GM18951 (cell line): ENCODE measurements around the gene SBF1.

Experiments used
- POLR2A ChIP-seq: IDR thresholded peaks from 4 replicates; pipeline ENCODE4 v1.6.1; 2011; ENCODE audit warnings: mild to moderate bottlenecking; ENCODE audit not compliant: insufficient read length, insufficient read depth; ENCODE audit errors: extremely low read depth
- in situ Hi-C: fragments of 300-500 bp; cut with MboI; formaldehyde crosslinking; loops from one replicate; pipeline ENCODE4 v1.12.0; 2022; ENCODE audit warnings: low sequenced_read_pairs, mixed read lengths, inconsistent platforms; ENCODE audit not compliant: unreplicated experiment

Gene SBF1

GRCh38 chr22:50485221-50486131 is 10.6 kb upstream of the SBF1 start:
- in situ Hi-C loops = no loop called here
- TF ChIP-seq POLR2A = no peak

GRCh38 chr22:50483977-50484853 is 9.4 kb upstream of the SBF1 start:
- in situ Hi-C loops = no loop called here
- TF ChIP-seq POLR2A = no peak

- TF ChIP-seq POLR2A = no peak
- in situ Hi-C loops = no loop called here
Observed at GRCh38 chr22:50483556-50483955, 8.7 kb upstream of the SBF1 start.

GRCh38 chr22:50483106-50483505 is 8.3 kb upstream of the SBF1 start:
- TF ChIP-seq POLR2A = no peak
- in situ Hi-C loops = no loop called here

GRCh38 chr22:50482107-50483074 is 7.6 kb upstream of the SBF1 start:
- no peak for TF ChIP-seq POLR2A
- in situ Hi-C loops = no loop called here

GRCh38 chr22:50481440-50482106 is 6.7 kb upstream of the SBF1 start, which contains the start of gene ADM2:
Gene ADM2 (plus strand): TSS chr22:50481543. CDS start chr22:50481848, 305 bp downstream.
- no peak for TF ChIP-seq POLR2A
- in situ Hi-C loops = no loop called here

- TF ChIP-seq POLR2A = no peak
- in situ Hi-C loops = no loop called here
Observed at GRCh38 chr22:50481045-50481439, 6.2 kb upstream of the SBF1 start.

- in situ Hi-C loops = no loop called here
- TF ChIP-seq POLR2A = no peak
Observed at GRCh38 chr22:50479721-50480120, 4.9 kb upstream of the SBF1 start.

- no peak for TF ChIP-seq POLR2A
- in situ Hi-C loops = no loop called here
Observed at GRCh38 chr22:50477923-50478322, 3.1 kb upstream of the SBF1 start.

GRCh38 chr22:50476868-50477267 is 2.0 kb upstream of the SBF1 start:
- no peak for TF ChIP-seq POLR2A

GRCh38 chr22:50475652-50476002 is 792 bp upstream of the SBF1 start:
- TF ChIP-seq POLR2A = no peak
- in situ Hi-C loops = no loop called here

More at GRCh38 chr22:50476868-50477267, 2.0 kb upstream of the SBF1 start:
- in situ Hi-C loops = no loop called here
